Activated naive CD8-positive, alpha-beta T cell treated with anti-CD3 and anti-CD28 coated beads, Interleukin-2, amount 50 U/mL, for 24 hours (primary cell): ENCODE results near the gene CCDC110.
"Not testable (repeated sequence)": the region's sequence is repeated elsewhere in the genome, so short reads cannot be mapped to it uniquely, and the experiment has no call there.

Experiments used
- ATAC-seq: fragments of 150-1000 bp; cut with Tn5 transposase; one replicate; pipeline ENCODE4 v1.10.0; 2021
- DNase-seq: peaks from one replicate; pipeline ENCODE4 v3.0.0; 2021
- H3K27ac Mint-ChIP-seq: one replicate; pipeline ENCODE4 v1.8.0; 2021; ENCODE audit warnings: mild to moderate bottlenecking, mixed read lengths
- H3K27me3 Mint-ChIP-seq: one replicate; pipeline ENCODE4 v1.8.0; 2021; ENCODE audit warnings: mixed read lengths
- H3K36me3 Mint-ChIP-seq: one replicate; pipeline ENCODE4 v1.8.0; 2021; ENCODE audit warnings: low read depth, mixed read lengths
- H3K4me1 Mint-ChIP-seq: one replicate; pipeline ENCODE4 v1.8.0; 2021; ENCODE audit warnings: mixed read lengths
- H3K4me3 Mint-ChIP-seq: one replicate; pipeline ENCODE4 v1.8.0; 2021; ENCODE audit warnings: mild to moderate bottlenecking, moderate library complexity, mixed read lengths
- H3K9me3 Mint-ChIP-seq: one replicate; pipeline ENCODE4 v1.8.0; 2021; ENCODE audit warnings: mixed read lengths

CCDC110 gene

DNA sequence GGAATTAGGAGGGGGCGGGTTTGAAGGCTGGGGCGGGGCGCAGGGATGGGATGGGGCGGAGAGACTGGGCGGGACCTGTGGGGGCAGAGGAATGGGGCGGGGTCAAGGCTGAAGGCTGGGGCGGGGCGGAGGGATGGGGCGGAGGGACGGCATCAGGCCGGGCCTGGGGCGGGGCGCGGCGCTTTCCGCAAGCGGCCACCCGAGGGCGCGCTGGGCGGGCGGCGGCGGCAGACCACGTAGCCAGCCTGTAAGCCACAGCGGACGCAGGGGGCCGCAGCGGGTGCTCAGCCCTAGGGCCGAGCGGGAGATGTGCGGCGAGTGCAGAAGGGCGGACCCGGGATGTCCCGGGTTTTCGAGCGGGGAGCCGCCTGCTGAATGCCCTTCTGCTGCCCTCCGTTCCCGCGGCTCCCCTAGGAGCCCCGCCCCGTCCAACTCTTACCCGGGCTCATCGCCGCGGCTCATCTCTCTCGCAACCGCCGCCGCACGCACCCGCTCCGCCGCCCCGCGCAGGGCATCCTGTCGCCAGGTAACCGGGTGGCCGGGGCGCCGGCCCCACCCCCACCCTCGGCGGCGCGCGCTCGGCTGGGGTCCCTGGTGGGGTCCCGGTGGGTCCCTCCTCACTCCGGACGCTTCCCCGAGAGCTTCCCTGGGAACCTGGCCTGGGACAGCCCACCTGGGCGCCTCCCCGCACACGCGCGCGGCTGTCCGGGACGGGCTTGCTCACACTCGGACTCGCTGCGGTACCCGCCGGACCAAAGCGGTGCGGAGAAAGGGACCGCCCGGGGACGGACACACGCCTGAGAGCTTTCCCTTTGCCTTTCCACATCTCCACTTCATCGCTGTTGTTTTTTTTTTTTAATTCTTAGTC lies at the start of gene CCDC110:
Gene CCDC110 (minus strand): TSS at position 499 of the 868 bp plus-strand sequence. CDS start 50 bp downstream, at position 449.
- DNase-seq = peak; percentile 93

DNA sequence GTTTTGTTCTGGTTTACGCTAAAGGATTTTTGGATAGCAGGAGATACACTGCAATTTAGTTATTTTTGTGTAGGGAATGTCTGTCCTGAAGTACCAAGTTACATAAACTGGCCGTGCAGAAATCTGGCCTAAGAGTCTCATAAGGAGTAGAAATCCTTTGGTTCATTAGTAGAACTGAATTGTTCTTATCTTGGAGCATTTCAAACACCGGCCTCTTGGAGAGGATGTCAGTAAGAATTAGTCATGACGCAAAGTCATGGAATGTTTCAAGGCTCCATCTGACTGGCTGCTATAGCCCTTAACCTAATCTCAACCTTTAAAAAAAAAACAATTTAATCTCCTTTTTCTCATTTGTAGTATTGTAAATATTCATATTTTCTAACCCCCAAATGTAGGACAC lies 48.6 kb upstream of the CCDC110 start:
- peaks cover 20% of the 10 kb centered on the region for H3K27me3 Mint-ChIP-seq
- DNase-seq (no peak), ATAC-seq (no peak)
- H3K4me3 Mint-ChIP-seq = no peak overlapping the region
- H3K27ac Mint-ChIP-seq = no peak overlapping the region
- no peaks in the 10 kb centered on the region for H3K9me3 Mint-ChIP-seq
- no peaks in the 10 kb centered on the region for H3K36me3 Mint-ChIP-seq
- no peaks in the 10 kb centered on the region for H3K4me1 Mint-ChIP-seq

More for the DNA sequence above, at the start of gene CCDC110:
- Mint-ChIP-seq H3K36me3 (no peaks in the 10 kb centered on the region), H3K9me3 (no peaks in the 10 kb centered on the region), H3K27ac (no peak within 1 kb of the TSS), H3K27me3 (peaks cover 19% of the 10 kb centered on the region), H3K4me3 (peak within 1 kb of the TSS; percentile 86), H3K4me1 (peaks cover 9% of the 10 kb centered on the region)
- peak; percentile 87 for ATAC-seq

DNA sequence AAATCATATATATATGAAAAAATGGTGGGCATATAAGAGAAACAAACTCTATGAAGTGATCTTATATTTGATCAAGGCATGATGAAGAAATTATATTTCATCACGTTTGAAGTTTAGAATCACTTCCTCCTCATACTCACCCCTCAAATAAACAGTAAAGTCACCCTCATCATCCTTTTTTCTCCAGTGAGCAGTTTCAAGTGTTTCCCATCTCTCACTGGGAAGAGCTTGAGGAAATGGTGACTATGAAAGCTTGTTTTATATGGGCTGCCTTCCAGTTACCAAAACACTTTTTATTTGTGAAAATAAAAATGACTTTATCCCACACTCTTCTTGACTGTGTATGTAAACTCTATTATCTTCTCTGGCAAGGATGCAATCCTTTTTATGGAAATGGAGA lies 47.0 kb upstream of the CCDC110 start:
- peaks cover 7% of the 10 kb centered on the region for H3K4me1 Mint-ChIP-seq
- H3K36me3 Mint-ChIP-seq = no peaks in the 10 kb centered on the region
- H3K27me3 Mint-ChIP-seq = peaks cover 30% of the 10 kb centered on the region
- ATAC-seq (no peak), DNase-seq (no peak)
- no peak overlapping the region for H3K4me3 Mint-ChIP-seq
- H3K27ac Mint-ChIP-seq = no peak overlapping the region
- H3K9me3 Mint-ChIP-seq = no peaks in the 10 kb centered on the region

DNA sequence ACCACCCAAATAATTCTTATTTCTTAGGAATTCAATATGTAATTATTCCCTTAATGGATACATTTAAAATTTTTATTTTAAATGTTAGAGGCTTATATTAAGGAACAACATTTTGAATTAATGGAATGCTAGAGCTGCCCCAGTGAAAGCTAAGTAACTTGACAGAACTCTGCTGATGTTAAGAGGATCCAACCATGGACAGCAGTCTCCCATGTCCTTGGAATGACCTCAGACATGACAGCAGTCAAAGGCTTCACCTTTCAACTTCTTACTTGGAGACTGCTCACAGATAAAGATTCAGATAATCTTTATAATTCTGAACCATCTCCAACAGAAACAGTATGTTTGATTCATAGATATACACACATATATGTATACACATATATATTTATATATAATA lies 46.5 kb upstream of the CCDC110 start:
- H3K4me1 Mint-ChIP-seq = peaks cover 10% of the 10 kb centered on the region
- no peaks in the 10 kb centered on the region for H3K36me3 Mint-ChIP-seq
- no peaks in the 10 kb centered on the region for H3K9me3 Mint-ChIP-seq
- H3K4me3 Mint-ChIP-seq = no peak overlapping the region
- DNase-seq = no peak
- peaks cover 31% of the 10 kb centered on the region for H3K27me3 Mint-ChIP-seq
- no peak for ATAC-seq
- no peak overlapping the region for H3K27ac Mint-ChIP-seq

DNA sequence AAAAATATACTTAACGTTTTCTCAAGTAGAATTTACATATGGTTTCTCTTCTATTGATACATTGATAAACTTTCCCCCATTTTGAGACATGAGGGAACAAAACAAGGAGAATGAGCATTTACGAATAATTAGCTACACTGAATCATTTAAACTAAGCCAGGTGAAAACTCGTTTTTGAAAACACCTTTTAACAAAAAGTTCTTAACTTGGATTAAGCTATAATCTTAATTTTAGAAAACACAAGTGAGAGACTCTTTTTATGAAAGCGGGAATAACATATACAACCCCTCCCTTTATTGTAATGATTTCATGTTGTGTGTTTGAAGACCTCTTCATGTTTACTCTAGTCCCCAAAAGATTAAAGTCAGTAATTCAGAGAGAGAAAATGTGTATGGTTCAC lies 43.7 kb upstream of the CCDC110 start:
- peaks cover 41% of the 10 kb centered on the region for H3K27me3 Mint-ChIP-seq
- peaks cover 14% of the 10 kb centered on the region for H3K4me1 Mint-ChIP-seq
- no peaks in the 10 kb centered on the region for H3K9me3 Mint-ChIP-seq
- H3K27ac Mint-ChIP-seq = no peak overlapping the region
- no peaks in the 10 kb centered on the region for H3K36me3 Mint-ChIP-seq
- DNase-seq = no peak
- no peak overlapping the region for H3K4me3 Mint-ChIP-seq
- no peak for ATAC-seq

DNA sequence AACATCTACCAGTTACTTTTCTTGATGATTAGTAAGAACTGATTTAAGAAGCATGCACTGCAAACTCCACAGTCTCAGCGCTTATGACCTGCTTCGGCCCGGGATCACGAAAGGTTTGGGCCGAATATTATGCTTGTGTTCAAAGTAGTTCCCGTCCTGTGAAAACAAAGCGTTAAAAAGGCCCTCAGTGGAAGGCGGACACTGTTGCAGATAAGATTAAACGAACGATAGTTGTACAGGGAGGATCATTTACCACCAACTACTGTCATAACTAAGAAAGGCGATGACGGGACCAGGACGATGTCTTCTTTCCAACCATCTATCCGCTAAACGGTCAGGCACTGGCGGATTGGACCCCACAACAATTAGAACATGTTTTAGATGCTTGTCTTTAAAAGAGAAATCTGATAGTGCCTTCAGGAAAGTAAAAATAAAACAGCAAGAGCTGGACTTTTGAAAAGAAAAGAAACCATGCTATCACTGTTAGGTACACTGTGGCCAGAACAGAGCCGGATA lies 42.7 kb upstream of the CCDC110 start:
- Mint-ChIP-seq H3K27ac (no peak overlapping the region), H3K27me3 (peaks cover 40% of the 10 kb centered on the region), H3K36me3 (no peaks in the 10 kb centered on the region), H3K4me1 (peaks cover 14% of the 10 kb centered on the region), H3K4me3 (no peak overlapping the region), H3K9me3 (no peaks in the 10 kb centered on the region)
- no peak for DNase-seq
- ATAC-seq = no peak

DNA sequence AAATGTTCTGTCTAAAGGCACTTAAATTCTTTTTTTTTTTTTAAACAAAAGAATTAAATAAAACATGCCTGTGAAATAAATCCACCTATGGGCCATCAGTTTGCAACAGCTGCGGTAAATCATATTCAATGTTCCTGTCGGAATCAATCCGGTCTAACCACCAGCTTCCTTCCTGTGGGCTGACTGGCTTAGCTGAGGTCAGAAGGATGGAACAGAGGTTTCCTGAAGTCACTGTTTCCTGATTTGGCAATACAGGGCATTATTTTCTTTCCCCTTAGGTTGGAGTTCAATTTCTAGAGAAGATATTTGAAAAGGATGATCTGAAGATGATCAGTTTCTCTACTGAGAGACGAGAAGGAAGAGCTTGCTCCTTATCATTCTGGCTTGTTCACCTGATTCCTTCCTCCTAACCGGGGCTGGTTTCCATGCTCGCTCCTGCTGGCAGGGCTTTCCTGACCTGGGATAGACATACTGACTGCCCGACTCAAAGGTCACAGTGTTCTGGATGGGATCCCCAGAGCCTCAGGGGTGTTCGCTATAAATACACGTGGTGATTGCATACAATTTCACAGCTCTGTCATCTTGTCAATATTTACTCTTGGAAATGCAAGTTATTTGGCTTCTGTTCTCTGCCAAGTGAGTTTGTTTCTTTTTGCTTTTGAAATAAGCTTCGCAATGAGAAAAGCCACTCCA lies 42.1 kb upstream of the CCDC110 start:
- H3K9me3 Mint-ChIP-seq = no peaks in the 10 kb centered on the region
- H3K4me3 Mint-ChIP-seq = no peak overlapping the region
- peaks cover 14% of the 10 kb centered on the region for H3K4me1 Mint-ChIP-seq
- ATAC-seq (no peak), DNase-seq (peak; percentile 6)
- no peak overlapping the region for H3K27ac Mint-ChIP-seq
- peaks cover 40% of the 10 kb centered on the region for H3K27me3 Mint-ChIP-seq
- H3K36me3 Mint-ChIP-seq = no peaks in the 10 kb centered on the region

DNA sequence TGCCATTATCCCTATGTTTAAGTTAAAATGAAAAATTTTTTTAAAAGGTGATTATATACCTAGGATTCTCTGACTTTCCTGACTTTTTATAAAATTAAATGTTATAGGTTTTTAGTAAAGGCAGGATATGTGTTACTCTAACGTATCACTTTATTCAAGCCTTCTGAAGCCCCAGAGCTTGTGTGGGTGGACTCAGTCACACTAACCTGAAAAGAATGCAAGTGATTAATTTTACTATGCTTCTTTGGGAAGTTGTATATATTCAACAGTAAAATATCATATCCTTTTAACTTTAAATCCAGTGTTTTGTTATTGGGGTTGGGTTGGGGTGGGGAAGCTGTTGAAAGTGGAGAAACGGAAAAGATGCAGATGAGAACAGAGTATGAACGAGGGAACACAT lies 41.0 kb upstream of the CCDC110 start:
- no peaks in the 10 kb centered on the region for H3K36me3 Mint-ChIP-seq
- H3K27ac Mint-ChIP-seq = no peak overlapping the region
- peaks cover 14% of the 10 kb centered on the region for H3K4me1 Mint-ChIP-seq
- peaks cover 42% of the 10 kb centered on the region for H3K27me3 Mint-ChIP-seq
- no peak for ATAC-seq
- DNase-seq = no peak
- H3K9me3 Mint-ChIP-seq = no peaks in the 10 kb centered on the region
- no peak overlapping the region for H3K4me3 Mint-ChIP-seq

DNA sequence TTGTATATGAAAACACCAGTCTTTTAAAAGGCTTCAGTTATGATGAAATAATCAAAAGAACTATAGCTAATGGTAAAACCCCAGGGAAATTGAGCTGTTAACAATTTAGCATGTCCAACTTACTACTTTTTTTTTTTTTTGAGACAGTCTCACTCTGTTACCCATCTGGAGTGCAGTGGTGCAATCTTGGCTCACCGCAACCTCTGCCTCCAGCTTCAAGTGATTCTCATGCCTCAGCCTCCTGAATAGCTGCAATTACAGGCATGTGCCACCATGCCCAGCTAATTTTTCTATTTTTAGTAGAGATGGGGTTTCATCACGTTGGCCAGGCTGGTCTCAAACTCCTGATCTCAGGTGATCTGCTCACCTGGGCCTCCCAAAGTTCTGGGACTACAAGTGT lies 39.7 kb upstream of the CCDC110 start:
- not testable (repeated sequence) for H3K36me3 Mint-ChIP-seq, H3K9me3 Mint-ChIP-seq, ATAC-seq, DNase-seq, H3K27ac Mint-ChIP-seq, H3K4me3 Mint-ChIP-seq
- peaks cover 14% of the 10 kb centered on the region for H3K4me1 Mint-ChIP-seq
- H3K27me3 Mint-ChIP-seq = peaks cover 48% of the 10 kb centered on the region

DNA sequence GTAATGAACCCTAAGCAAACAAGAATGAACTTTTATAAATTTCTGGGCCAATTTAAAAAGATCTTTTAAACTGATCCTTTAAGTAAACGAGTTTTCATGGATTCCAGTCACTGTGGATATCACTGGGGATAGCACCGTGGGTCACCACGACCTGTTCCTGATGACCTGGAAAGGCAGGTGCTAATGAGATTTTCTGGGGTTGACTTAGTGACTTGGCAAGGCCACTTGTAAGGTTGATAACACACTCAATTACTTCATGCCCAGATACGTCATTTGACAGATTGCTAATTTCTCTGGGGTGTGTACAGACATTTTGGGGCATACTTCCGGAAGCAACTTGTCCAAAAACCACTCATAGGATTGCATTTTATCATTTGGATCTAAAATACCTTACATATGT lies 39.3 kb upstream of the CCDC110 start:
- DNase-seq (no peak), ATAC-seq (no peak)
- H3K4me1 Mint-ChIP-seq = peaks cover 14% of the 10 kb centered on the region
- H3K27ac Mint-ChIP-seq = no peak overlapping the region
- peaks cover 50% of the 10 kb centered on the region for H3K27me3 Mint-ChIP-seq
- no peaks in the 10 kb centered on the region for H3K36me3 Mint-ChIP-seq
- H3K4me3 Mint-ChIP-seq = no peak overlapping the region
- no peaks in the 10 kb centered on the region for H3K9me3 Mint-ChIP-seq

DNA sequence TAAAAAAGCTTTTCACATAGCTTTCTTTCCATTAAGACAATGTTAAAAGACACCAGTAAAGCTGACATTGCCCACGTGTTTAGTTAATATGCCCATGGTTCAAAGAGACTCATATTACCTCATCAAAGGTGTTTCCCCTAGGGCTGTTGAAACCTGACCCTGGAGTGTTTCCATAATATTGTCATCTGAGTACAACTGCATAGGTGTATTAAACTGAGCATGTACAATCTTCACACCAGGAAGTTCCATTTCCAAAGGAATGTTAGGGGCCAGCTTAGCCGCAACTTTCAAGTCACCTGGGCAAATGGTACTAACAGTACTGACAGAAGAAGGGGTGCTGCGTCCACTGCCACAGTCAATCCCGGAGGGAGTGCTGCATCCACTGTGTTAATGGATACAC lies 36.6 kb upstream of the CCDC110 start:
- Mint-ChIP-seq H3K36me3 (no peaks in the 10 kb centered on the region), H3K4me1 (peaks cover 5% of the 10 kb centered on the region), H3K27me3 (peaks cover 42% of the 10 kb centered on the region), H3K4me3 (no peak overlapping the region), H3K9me3 (no peaks in the 10 kb centered on the region), H3K27ac (no peak overlapping the region)
- DNase-seq (no peak), ATAC-seq (no peak)

DNA sequence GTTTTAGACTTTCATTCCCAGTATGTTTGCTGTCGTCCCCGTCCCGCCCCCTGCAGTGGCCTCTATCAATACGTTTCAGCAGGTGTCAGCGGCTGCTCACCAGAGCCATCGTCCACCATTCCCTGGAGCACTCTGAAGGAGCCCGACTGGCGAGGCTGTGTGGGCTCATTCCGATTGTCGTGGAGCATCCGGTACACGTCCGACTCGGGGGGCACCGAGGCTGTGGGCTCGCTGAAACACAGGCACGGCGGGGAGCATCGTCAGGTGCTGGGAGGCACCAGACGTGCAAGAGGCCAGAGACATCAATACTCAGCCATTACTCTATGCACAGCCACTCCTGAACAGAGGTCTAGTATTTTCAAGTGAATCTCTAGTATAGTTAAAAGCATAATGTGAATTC lies 34.9 kb upstream of the CCDC110 start:
- Mint-ChIP-seq H3K4me3 (no peak overlapping the region), H3K36me3 (no peaks in the 10 kb centered on the region), H3K27ac (no peak overlapping the region), H3K4me1 (no peaks in the 10 kb centered on the region), H3K9me3 (no peaks in the 10 kb centered on the region), H3K27me3 (peaks cover 32% of the 10 kb centered on the region)
- DNase-seq (no peak), ATAC-seq (no peak)

DNA sequence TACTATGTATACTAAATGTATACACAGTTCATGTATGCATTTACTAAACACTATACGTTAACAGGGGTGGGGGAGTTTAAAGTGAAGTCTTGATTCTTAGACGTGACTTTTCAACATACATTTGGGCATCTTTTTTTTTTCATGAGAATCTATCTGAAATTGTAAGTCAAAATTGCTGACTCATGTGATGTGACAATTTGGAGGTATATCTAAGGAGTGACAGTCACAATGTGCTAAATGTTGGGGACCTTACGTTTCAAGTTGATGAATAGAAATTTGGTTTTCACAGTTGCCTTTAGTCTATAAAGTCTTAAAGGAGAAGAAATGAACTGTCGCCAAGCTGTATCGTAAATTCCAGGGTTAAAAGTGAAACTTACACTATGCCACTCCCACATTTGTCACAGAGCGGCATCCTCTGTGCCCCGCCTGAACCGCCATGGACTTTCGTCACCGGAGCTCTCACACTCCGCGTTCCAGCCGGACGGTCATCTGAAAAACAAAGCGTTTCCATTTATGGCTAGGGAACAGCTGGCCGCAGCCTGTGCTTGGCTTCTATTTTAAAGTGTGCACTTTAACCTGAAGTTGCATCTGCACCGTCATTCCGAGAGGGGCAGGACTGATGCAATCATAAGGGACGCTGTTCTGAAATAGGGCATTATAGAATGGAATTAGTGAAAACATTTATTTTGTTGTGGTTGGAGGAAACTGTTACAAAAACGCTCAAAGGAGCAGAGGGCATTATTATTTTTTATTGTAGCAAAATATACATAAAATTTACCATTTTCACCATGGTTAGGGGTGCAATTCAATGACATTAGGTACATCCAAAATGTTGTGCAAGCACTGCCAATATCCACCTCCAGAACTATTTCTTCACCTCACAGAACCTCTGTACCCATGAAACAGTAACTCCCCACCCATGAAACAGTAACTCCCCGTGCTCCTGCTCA lies 32.8 kb upstream of the CCDC110 start:
- Mint-ChIP-seq H3K4me3 (no peak overlapping the region), H3K9me3 (peaks cover 7% of the 10 kb centered on the region), H3K4me1 (no peaks in the 10 kb centered on the region), H3K27ac (no peak overlapping the region), H3K36me3 (no peaks in the 10 kb centered on the region), H3K27me3 (peaks cover 28% of the 10 kb centered on the region)
- no peak for ATAC-seq
- DNase-seq = no peak

DNA sequence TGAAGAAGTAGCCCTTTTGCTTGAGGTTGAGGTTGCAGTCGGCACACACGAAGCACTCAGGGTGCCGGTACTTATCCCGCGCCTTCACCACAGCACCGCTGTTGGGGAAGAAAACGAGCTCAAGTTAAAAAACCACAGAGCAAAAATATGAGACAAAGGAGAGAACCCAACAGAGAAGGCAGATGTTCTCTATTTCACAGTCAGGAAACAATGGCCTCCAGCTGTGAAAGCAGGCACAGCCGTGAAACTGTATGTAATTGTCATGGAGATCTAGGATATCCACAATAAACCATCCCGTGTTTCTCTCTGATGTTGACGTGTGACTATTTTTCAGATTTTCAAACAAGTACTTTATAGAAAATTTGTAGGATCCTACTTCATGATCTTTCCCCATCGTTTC lies 30.9 kb upstream of the CCDC110 start:
- Mint-ChIP-seq H3K27ac (no peak overlapping the region), H3K4me3 (no peak overlapping the region), H3K9me3 (peaks cover 7% of the 10 kb centered on the region), H3K27me3 (peaks cover 25% of the 10 kb centered on the region), H3K36me3 (no peaks in the 10 kb centered on the region), H3K4me1 (no peaks in the 10 kb centered on the region)
- DNase-seq (no peak), ATAC-seq (no peak)
